AG04449 (cell line): ENCODE data around the gene LAMA3.

Experiments
- CTCF ChIA-PET: fragments of 350-600 bp; formaldehyde crosslinking; extraction: SDS; loops from one replicate; lab custom pipeline; 2021; ENCODE audit warnings: antibody characterized with exemption; lab: Yijun Ruan, JAX
- POLR2A ChIA-PET: fragments of 400-600, 350-600 bp; formaldehyde crosslinking; extraction: SDS; loops from one replicate; lab custom pipeline; 2020; ENCODE audit warnings: antibody characterized with exemption, inconsistent platforms; lab: Yijun Ruan, JAX
- DNase-seq: peaks from one replicate; pipeline ENCODE4 v3.0.0-alpha.2; 2010; ENCODE audit warnings: low read depth, low spot score
- H3K4me3 ChIP-seq: 2 replicates; pipeline ENCODE4 v1.5.1; 2011; ENCODE audit warnings: low read depth, mild to moderate bottlenecking, control low read depth, low read length
- TF ChIP-seq, protein P1 (sequence below): IDR thresholded peaks from one replicate; pipeline ENCODE4 v1.5.1; 2011; ENCODE audit warnings: mild to moderate bottlenecking, moderate library complexity, low read length, control low read depth, inconsistent platforms; ENCODE audit not compliant: insufficient read depth; ENCODE audit errors: missing control alignments

The LAMA3 gene

DNA sequence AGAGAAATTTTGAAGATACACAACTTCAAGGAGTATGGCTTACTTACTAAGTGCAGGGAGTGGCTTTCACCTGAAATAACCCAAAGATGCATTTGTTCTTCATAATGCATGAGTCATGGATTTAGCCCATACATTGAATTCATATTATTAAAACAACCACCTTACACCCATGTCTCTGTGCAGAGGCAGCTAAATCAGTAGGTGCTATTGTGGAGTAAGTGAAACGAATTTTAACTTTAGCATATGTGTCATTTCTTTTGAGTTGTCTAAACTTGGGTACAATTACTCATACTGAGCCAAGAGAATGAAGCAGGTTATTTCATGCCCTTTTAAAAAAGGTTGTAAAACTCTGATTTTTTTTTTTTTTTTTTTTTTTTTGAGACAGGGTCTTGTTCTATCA is 15.5 kb upstream of the LAMA3 start:
- POLR2A ChIA-PET: no interaction called here
- no peak overlapping the region for H3K4me3 ChIP-seq
- no peak for DNase-seq
- CTCF ChIA-PET: interaction anchor here (0.7 kb wide), 1 partner anchor 14 kb away, joined by 3 read pairs; no protein-coding TSS in a partner anchor
- TF ChIP-seq, protein P1, sequence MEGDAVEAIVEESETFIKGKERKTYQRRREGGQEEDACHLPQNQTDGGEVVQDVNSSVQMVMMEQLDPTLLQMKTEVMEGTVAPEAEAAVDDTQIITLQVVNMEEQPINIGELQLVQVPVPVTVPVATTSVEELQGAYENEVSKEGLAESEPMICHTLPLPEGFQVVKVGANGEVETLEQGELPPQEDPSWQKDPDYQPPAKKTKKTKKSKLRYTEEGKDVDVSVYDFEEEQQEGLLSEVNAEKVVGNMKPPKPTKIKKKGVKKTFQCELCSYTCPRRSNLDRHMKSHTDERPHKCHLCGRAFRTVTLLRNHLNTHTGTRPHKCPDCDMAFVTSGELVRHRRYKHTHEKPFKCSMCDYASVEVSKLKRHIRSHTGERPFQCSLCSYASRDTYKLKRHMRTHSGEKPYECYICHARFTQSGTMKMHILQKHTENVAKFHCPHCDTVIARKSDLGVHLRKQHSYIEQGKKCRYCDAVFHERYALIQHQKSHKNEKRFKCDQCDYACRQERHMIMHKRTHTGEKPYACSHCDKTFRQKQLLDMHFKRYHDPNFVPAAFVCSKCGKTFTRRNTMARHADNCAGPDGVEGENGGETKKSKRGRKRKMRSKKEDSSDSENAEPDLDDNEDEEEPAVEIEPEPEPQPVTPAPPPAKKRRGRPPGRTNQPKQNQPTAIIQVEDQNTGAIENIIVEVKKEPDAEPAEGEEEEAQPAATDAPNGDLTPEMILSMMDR: no peak

DNA sequence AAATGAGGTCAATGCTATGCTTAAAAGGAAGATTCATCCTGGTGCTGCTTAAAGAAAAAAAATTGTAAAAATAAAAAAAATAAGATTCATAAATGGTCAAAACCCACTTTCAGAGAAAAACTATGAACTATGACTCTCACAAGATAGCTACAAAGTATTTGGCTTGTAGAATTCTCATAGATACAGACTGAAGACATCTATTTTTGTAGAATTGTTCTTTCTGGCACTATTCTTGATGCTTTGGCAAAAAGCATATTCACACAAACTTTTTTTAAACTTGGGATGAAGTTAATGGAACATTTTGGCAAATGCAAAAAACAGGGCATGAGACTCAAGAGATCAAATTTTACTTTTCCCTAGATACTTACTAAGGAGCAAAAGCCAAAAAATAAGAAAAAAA is 14.0 kb upstream of the LAMA3 start:
- DNase-seq: no peak
- POLR2A ChIA-PET: interaction anchor here (0.6 kb wide), 1 partner anchor 20 kb away, joined by 3 read pairs; no protein-coding TSS in a partner anchor
- CTCF ChIA-PET: no interaction called here
- TF ChIP-seq, protein P1: no peak
- no peak overlapping the region for H3K4me3 ChIP-seq

DNA sequence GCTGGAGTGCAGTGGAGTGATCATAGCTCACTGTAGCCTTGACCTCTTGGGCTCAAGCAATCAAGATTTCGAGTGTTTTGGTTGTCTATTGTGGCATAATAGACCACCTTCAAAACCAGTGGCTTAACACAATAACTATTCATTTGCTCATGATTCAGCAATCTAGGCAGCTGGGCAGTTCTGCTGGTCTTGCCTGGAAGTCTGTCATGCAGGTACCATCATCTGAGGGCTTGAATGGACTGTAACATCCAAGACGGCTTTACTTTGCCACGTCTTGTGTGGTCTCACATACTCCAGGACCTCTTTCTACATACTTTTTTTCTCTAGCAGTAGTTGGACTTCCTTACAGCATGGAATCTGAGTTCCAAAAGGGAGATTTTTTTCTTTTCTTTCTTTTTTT is 13.4 kb upstream of the LAMA3 start:
- no peak for DNase-seq
- ChIA-PET POLR2A (no interaction called here), CTCF (no interaction called here)
- TF ChIP-seq, protein P1: no peak
- no peak overlapping the region for H3K4me3 ChIP-seq

DNA sequence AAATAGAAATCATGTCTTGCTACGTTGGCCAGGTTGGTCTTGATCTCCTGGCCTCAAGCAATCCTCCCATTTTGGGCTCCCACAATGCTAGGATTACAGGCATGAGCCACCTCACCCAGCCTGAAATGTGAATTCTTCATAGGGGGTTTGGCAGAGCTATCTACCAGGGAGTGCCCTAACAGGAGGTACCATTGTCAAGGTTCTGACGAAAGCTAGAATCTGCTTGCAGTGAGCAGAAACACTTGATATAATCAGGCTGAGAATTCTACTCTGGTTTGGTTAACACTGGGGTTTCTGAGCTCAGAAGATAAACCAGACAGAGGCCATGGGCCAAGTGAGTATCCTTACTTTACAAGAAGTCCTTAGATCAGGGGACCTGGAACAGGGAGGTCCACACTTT is 7.2 kb upstream of the LAMA3 start:
- no peak overlapping the region for H3K4me3 ChIP-seq
- no peak for DNase-seq
- POLR2A ChIA-PET: no interaction called here
- TF ChIP-seq, protein P1: no peak
- CTCF ChIA-PET: interaction anchor here (0.5 to 2.0 kb wide), 2 partner anchors 21 to 58 kb away, joined by 3 to 9 read pairs; no protein-coding TSS in a partner anchor

DNA sequence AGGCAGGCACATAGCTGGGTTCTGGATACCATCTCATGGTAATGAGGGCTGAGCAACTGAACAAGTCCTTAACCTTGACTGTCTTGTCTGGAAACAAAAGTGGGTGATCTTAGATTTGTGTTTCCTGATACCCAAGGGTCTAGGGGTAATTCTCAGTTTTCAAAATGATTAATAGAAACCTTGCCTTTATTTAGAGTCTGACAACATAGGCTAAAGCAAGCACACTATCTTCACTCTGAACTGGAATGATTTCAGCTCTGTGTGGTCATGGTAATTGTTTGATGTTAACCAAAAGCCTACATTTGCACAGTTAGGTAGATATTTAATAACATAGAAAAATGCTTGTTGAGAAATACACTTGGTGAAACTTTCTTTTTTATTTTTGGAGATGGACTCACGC is 6.8 kb upstream of the LAMA3 start:
- ChIA-PET CTCF (interaction anchor here (0.5 to 2.0 kb wide), 2 partner anchors 21 to 58 kb away, joined by 3 to 9 read pairs; no protein-coding TSS in a partner anchor), POLR2A (no interaction called here)
- no peak overlapping the region for H3K4me3 ChIP-seq
- TF ChIP-seq, protein P1: no peak
- DNase-seq: no peak

DNA sequence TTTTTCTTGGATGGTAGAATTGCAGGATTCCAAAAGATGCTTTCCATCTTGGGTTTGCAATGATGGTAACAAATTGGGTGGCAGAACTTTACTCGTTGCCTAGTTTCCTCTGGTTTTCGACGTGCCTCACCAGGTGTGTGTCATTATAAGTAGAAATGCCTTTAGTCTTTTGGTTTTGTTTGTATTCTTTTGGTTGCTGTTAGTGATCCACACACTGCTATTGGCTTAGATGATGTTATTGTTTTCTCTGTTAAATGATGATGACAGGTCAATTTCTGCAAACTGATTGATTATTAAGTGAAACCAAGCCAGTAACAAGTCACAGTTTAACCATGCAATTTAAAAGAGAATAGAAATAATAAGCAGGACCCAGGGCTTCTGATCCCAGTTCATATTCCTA is 6.1 kb upstream of the LAMA3 start:
- H3K4me3 ChIP-seq: no peak overlapping the region
- TF ChIP-seq, protein P1: no peak
- ChIA-PET POLR2A (no interaction called here), CTCF (interaction anchor here (1.0 kb wide), 1 partner anchor 61 kb away, joined by 3 read pairs; no protein-coding TSS in a partner anchor)
- no peak for DNase-seq
